Fibroblast of pulmonary artery (primary cell): ENCODE data around the gene NEDD9.

ENCODE experiments used
- DNase-seq: peaks from one replicate; pipeline ENCODE4 v3.0.0-alpha.2; 2010; ENCODE audit warnings: low read depth
- H3K4me3 ChIP-seq: replicated peaks from 2 replicates; pipeline ENCODE4 v1.5.1; 2011; ENCODE audit warnings: low read depth, mild to moderate bottlenecking, control low read depth, low read length, moderate library complexity
- CTCF ChIP-seq: IDR thresholded peaks from 2 replicates; pipeline ENCODE4 v1.5.1; 2011; ENCODE audit warnings: mild to moderate bottlenecking, control low read depth, low read length, inconsistent platforms; ENCODE audit errors: missing control alignments

NEDD9 gene

GRCh38 chr6:11250108-11250507 is 17.6 kb upstream of the NEDD9 start:
- TF ChIP-seq CTCF, result no peak
- H3K4me3 ChIP-seq, result no peak overlapping the region
- DNase-seq, result no peak

DNA sequence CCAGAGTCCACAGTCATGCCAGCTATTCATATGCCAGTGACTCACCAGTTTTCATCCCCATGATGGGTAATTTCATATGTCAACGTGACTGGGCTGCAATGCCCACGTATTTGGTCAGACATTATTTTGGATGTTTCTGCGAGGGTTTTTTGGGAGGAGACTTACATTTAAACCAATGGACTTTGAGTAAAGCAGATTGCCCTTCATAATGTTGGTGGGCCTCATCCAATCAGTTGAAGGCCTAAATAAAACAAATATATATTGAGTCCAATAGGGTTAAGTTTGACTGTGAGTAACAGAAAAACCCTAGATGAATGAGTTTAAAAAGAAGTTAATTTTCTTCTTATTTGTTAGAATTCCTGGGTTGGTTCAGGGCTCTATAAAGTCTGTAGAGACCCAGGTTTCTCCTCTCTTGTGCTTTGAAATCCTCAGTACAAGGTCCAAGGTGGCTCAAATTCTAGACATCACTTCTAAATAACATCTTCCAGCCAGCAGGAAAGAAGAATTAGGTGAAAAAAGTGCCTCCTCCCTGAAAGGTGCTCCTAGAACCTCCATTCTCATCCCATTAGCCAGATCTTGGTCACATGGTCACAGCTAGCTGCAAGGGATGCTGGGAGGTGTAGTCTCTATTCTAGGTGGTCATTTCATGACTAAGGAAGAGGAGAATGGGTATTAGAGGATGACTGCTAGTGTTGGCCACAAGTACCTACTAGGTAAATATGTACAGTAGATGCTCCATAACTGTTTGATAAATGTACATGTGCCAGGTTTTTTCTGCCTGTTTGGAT is 16.7 kb upstream of the NEDD9 start:
- no peak for TF ChIP-seq CTCF
- no peak for DNase-seq
- no peak overlapping the region for H3K4me3 ChIP-seq

DNA sequence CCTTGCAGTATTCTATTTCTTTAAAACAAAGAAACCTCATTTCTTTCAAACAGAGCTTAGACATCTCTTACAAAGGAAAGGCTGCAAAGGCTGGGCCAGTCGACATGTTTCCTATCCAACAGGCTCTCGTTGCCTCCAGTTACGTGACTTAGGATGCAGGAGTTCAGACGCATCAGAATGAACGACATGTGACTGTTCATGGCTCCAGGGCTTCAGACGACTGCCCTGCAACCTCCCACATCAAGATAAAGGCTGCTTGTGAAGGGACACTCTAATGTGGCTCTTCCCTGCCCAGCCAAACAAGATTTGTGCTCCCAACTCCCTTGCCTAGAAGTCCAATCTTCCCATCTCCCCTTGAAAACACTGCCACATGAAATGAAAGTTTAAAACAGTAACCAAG is 14.3 kb upstream of the NEDD9 start:
- no peak for TF ChIP-seq CTCF
- no peak for DNase-seq
- H3K4me3 ChIP-seq, result no peak overlapping the region

GRCh38 chr6:11245381-11246256 is 13.2 kb upstream of the NEDD9 start:
- no peak for DNase-seq
- TF ChIP-seq CTCF, result no peak
- no peak overlapping the region for H3K4me3 ChIP-seq

DNA sequence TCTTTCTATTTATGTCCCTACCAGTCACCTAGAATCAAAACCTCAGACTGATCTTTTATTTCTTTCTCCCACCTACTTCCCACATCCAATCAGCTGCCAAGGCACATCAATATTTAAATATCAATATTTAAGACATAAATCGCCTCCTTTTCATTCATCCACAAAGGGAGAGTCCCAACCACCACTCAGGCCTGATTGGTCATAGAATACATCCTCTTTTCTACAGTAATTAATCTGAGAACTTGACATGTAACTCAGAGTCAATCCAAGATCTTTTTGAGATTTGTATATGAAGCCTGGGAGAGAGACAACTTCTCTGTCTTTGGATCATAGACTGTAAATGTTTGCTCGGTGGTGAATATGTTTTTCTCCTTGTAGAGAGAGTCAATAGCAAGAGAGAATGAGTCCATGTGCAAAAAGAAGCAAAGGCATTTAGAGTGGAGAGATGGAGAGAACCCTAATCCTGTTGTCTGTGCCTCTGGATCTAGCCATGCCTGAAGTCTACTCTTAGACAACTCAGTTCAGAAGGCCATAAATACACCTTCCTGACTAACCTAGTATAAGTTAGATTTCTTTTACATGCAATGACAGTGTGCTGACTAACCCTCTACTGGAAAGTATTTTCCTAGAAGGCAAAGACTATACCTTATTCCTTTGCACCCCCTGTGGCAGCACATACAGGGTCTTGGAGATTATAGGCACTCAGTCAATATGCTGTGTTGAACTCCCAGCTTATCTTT is 12.1 kb upstream of the NEDD9 start:
- no peak for DNase-seq
- H3K4me3 ChIP-seq, result no peak overlapping the region
- TF ChIP-seq CTCF, result no peak

DNA sequence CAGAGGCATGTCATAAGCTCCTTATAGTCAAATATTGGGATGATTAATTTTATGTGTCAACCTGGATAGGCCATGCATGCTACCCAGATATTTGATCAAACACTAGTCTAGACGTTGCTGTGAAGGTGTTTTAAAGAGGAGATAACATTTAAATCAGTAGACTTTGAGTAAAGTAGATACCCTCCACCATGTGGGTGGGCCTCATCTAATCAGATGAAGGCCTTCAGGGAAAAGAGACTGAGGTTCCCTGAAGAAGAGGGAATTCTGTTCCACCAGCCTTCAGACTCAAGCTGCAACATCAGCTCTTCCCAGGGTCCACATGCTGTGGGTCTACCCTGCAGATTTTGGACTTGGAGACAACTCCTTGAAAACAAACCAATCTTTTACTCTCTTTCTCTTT is 11.4 kb upstream of the NEDD9 start:
- TF ChIP-seq CTCF, result no peak
- no peak for DNase-seq
- H3K4me3 ChIP-seq, result no peak overlapping the region
